Body of pancreas (tissue), 4 donors: ENCODE results near the gene BTG4.

Experiments
- POLR2A ChIP-seq, 3 donors: fragments of 450-650 bp; IDR thresholded peaks; one replicate each; pipeline ENCODE4 v1.6.1; 2016; ENCODE audit warnings: antibody characterized with exemption in 3 of 3, mild to moderate bottlenecking in 2 of 3
- TF ChIP-seq, protein P1 (sequence below), 7 experiments: fragments of 450-650 bp in 4 of 7; fragments of 200-600 bp in 3 of 7; sonication (generic) in 3 of 7; IDR thresholded peaks; one replicate each; pipeline ENCODE4 v1.5.1; 2016 to 2019; ENCODE audit warnings: antibody characterized with exemption in 7 of 7

DNA sequence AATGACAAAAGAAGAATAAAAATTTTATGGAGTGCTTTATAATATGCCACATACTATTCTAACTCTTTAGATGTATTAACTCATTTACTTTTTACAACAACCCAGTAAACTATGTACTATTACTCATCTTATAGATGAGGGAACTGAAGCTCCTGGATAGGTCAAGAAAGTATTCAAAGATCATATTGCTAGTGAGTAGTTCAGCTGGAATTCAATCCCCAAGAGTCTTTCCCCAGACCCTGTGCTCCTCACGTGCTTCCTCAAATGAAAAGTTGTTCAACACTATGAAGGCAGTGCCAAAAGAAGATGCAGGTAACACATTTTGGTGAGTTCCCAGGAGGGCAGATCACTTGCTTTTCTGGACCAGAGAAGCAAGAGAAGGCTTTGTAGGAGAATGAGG is 46.8 kb downstream of the BTG4 start:
- TF ChIP-seq, protein P1, sequence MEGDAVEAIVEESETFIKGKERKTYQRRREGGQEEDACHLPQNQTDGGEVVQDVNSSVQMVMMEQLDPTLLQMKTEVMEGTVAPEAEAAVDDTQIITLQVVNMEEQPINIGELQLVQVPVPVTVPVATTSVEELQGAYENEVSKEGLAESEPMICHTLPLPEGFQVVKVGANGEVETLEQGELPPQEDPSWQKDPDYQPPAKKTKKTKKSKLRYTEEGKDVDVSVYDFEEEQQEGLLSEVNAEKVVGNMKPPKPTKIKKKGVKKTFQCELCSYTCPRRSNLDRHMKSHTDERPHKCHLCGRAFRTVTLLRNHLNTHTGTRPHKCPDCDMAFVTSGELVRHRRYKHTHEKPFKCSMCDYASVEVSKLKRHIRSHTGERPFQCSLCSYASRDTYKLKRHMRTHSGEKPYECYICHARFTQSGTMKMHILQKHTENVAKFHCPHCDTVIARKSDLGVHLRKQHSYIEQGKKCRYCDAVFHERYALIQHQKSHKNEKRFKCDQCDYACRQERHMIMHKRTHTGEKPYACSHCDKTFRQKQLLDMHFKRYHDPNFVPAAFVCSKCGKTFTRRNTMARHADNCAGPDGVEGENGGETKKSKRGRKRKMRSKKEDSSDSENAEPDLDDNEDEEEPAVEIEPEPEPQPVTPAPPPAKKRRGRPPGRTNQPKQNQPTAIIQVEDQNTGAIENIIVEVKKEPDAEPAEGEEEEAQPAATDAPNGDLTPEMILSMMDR (IDR thresholded peaks at IDR 0.05) = no peak
- TF ChIP-seq POLR2A (IDR thresholded peaks at IDR 0.05) = no peak
